Occipital lobe (tissue), 2 donors: ENCODE data around the gene CHST1. TPM values are rescaled to one million over a fixed set of nuclear protein-coding genes. Genes with fewer than 3 reads are reported as not detected.

Source experiments
- DNase-seq: peaks from one replicate; lab custom pipeline; 2025; lab: John Stamatoyannopoulos, UW
- total RNA-seq: library from RNA; depleted of rRNA; stranded (reverse); fragments of >200 nt; gene quantifications from one replicate; pipeline ENCODE4 v1.2.3, GENCODE V29; 2014

Gene CHST1
- total RNA-seq, 1 donor from 2014 or later: 10.5 TPM

GRCh38 chr11:45646275-45646927 lies 19.0 kb downstream of the CHST1 start:
- no peak for DNase-seq

DNA sequence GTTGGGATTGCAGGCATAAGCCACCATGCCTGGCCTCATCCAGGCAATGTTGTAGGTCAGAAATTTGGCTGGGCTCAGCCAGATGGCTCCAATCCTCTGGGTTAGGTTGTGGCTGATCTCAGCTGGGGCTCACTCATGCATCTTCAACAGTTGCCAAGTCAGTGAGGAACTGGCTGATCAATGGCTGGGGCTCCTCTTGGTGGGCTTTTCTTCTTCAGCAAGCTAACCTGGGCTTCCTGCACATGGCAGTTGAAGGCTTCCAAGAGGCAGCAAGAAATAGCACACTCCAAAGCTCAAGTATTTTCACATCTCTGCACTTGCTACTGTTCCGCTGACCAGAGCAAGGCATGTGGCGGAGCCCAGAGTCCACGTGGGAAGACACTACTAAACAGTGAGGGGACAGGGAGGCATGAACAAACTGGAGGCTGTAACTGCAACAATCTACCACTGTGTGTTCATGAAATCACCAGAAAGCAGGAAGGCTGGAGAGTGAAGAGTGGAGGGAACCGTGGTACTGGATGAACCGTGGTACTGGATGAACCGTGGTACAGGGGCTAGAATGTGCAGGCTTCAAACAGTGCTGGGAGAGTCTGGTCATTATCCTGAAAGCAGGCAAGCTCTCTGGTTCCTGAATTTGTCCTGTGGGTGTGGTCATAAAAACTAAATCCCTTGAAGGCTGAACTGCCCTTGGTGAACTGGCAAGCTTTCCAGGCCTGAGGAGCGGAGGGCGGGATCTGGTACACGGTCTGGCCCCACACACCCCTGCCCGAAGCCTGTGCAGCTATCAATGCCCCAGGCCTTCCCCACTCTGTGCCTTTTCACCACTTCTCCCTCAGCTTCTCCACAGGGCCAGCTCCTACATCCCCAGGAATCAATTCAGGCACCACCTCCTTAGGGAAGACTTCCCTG lies 20.2 kb downstream of the CHST1 start:
- no peak for DNase-seq

- DNase-seq: no peak
Measured at GRCh38 chr11:45643598-45644260, 21.7 kb downstream of the CHST1 start.

- DNase-seq: no peak
Measured at GRCh38 chr11:45641961-45642360, 23.5 kb downstream of the CHST1 start.

- DNase-seq: no peak
Measured at GRCh38 chr11:45638051-45638450, 27.4 kb downstream of the CHST1 start.

DNA sequence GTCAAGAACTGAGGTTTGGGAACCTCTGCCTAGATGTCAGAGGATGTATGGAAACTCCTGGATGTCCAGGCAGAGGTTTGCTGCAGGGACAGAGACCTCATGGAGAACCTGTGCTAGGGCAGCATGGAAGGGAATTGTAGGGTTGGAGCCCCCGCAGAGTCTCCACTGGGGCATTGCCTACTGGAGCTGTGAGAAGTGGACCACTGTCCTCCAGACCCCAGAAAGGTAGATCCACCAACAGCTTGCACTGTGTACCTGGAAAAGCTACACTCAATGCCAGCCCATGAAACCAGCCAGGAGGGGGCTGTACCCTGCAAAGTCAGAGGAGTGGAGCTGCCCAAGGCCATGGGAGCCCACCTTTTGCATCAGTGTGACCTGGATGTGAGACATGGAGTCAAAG lies 29.5 kb downstream of the CHST1 start:
- no peak for DNase-seq

GRCh38 chr11:45625611-45626010 lies 39.8 kb downstream of the CHST1 start:
- no peak for DNase-seq

DNA sequence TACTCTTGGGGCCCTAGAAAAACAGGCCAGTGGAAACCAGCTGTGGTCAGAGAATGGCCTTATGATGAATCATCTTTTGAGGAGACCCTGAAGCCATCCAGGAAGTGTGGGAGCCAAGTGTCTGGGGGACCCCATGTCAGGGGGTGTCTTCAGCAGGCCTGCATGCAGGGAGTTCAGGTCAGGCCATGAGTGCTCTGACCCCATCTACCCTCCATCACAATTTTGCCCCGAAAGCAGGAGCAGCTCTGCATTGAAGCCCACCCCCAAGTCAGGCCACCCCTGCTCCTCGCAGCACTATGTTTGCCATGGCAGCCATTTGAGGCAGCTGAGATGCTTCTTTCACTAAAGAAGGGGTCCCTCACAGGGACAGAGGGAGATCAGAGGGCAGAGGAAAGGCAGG lies 41.3 kb downstream of the CHST1 start:
- no peak for DNase-seq

GRCh38 chr11:45622861-45623260 lies 42.6 kb downstream of the CHST1 start:
- no peak for DNase-seq

DNA sequence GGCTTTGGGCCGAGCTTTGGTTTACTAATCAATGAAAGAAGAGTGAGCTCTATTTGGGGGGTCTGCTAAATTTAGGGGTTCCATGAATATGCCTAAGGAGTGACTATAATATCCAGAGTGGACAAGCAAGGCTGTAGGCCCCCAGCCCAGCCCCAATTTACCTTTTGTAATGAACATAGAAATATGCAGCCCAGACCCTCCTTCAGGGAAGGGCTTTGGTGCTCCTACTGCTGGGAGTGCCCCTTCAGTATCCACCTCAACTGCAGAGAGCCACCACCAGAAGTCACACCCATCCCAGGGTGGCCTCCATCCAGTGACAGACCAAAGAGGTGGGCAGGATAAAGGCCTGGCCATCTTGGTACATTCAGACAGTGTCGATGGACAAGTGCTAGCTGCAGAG lies 43.1 kb downstream of the CHST1 start:
- DNase-seq: no peak

DNA sequence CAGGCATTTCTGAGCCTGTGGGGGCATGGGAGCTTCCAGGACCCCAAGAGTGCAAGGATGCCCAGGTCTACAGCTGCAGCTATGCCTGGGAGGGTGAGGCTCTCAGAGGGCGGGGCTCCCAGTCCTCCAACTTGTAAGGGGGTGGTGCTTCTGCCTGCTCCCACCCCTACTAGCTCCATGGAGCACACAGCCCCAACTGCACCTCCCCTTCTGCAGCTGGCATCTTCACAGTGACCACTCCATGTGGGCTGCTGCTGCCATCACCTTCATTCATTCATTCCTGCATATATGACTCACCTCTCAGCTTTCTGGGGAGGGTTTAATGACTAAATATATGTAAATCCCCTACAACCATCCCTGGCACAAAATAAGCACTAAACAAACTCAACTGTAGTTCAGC lies 43.8 kb downstream of the CHST1 start:
- DNase-seq: no peak

DNA sequence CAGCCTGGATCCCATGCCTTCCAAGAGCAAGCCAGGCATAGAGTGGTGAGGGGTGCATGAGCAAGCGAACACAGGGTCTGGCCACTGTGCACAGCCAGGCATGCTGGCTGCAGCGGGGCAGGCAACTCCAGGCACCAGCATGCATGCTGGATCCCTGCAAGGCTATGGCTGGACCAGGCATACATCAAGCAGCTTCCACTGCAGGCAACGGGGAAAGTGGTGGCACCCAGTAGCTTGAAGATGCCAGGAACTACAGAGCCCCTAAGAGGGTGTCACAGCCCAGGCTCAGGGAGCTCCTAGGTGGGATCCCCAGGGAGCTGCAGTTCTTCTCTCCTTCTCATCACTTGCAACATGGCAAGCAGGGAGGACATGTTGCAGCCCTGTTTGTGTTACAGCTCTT lies 45.2 kb downstream of the CHST1 start:
- no peak for DNase-seq

DNA sequence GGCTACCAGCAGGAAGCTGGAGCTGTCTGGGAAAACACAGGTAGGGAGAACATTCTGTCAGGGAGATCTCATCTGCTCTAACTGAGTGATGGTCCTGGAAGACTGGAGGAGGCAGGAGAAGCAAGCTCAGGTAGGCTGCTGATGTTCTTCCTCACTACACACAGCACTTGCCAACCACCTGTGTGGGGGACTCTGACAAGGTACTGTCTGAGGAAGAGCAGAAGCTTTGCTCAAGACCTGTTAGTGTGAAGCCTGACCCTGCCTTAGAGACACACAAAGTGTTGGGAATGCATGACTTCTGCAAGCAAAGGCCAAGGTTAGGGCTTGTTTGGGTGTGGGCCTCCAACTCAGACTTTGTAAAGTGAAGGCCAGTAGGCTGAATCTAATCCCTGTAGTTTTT lies 46.5 kb downstream of the CHST1 start:
- DNase-seq: no peak

DNA sequence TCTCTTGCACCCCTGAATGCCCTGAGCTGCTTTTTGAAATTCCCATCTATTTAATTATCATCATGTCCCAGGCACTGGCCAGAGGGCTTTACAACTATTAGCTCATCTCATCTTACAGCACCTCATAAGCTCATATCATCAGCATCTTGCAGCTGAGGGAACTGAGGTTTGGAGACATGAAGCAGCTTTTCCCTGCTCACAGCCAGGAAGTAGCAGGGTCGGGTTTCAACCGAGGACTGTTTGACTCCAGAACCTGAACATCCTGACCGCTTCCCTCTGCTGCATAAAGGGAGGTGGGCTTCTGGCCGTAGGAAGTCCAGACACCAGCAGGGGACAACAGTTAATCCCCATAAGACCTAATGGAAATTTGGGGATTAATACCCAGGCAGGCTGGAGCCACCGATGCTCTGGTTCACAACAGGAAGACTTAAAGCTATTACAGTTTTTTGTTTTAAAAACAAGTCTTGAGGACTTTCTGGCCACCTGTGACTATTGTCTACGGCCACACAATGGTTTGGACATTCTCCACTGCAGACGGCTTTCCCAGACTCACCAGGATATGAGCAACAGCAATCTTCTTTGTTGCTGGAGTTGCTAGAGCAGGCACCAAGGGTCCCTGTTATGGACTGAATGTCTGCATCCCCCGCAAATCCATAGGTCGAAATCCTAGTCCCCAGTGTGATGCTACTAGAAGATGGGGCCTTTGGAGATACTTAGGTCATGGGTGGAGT lies 47.4 kb downstream of the CHST1 start:
- no peak for DNase-seq

- no peak for DNase-seq
Measured at GRCh38 chr11:45616802-45617549, 48.4 kb downstream of the CHST1 start.

GRCh38 chr11:45615182-45615792 lies 50.1 kb downstream of the CHST1 start:
- DNase-seq: no peak

DNA sequence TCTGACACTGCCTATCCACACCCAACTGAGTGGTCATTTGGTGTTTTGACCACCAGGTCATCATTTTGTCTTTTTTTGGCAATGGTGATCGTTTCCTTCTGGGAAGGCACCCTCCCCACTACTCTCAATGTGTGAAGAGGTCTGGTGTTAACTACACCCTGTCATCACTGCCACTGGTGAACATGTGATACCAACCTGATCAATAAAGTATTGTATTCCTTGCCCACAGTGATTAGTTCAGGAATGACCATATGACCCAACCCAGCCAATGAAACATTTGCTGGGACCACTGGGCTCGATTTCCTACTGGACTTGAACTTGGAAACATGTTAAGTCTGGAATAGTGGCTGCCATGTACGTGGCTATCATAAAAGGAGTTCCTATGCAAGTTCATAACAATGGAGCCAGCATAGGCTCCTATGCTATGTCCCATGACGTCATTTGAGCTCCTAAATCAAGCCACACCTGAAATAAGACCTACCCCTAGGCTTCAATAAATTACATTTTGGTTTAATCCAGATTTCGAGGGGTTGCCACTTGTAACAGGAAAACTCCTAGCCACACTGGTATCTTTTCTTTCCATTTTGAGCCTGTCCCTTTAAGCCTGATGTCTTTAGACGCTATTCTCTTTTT lies 51.1 kb downstream of the CHST1 start:
- no peak for DNase-seq

- DNase-seq: no peak
Measured at GRCh38 chr11:45610627-45611026, 54.8 kb downstream of the CHST1 start.

DNA sequence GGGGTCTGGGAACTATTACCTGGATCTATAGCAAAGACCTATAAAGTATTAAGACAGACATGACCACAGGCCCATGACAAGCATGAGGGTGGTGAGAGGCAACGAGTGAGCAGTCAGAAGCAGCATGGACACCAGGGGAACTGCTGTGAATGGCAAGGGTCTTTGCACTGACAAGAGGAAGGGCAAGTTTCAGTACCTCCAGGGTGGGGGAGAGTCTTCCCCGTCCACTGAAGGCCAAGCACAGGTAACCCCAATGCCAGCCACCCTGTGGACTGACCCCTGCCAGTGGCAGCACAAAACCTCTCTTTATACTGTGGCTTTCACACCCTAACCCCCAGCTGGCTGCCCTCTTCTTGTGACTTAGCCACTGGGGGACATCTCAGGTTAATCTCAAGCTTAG lies 55.5 kb downstream of the CHST1 start:
- DNase-seq: no peak

DNA sequence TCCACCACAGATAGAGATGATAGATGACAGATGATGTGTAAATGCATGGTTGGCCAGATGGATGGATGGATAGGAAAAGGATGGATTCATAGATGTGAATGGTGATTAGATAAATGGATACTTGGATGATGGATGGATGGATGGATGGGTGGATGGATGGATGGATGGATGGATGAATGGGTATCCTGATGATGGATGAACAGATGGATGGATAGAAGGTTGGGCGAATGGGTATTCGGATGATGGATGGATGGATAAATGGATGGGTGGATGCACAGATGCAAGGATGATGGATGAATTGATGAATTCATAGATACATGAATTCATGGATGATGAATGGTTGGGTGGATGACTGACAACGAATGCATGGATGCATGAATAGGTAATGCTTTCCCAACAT lies 56.1 kb downstream of the CHST1 start:
- no peak for DNase-seq
